ENCODE measurements around the gene STPG4.

GRCh38 chr2:47165001-47165555 is 10.0 kb upstream of the STPG4 start:
- TF ChIP-seq CTCF (conservative IDR thresholded peaks at IDR 0.05) (no peak), ZFX (IDR thresholded peaks at IDR 0.05) (no peak)
